DLD1 (cell line): ENCODE results near the gene HPCAL1.

Experiments used
- in situ Hi-C: cut with HindIII; loops from 2 replicates; pipeline ENCODE4 v1.10.0; 2017; ENCODE audit warnings: low sequenced_read_pairs

The HPCAL1 gene

GRCh38 chr2:10476723-10477442 lies 174.2 kb downstream of the HPCAL1 start:
- in situ Hi-C loops = no loop called here
